GM19099 (cell line): Measurements from ENCODE around the gene ATP8A2.

Experiments
- POLR2A ChIP-seq: IDR thresholded peaks from 3 replicates; pipeline ENCODE4 v1.6.1; 2011; ENCODE audit warnings: low read depth; ENCODE audit not compliant: insufficient read length; ENCODE audit errors: extremely low read depth

Gene ATP8A2

DNA sequence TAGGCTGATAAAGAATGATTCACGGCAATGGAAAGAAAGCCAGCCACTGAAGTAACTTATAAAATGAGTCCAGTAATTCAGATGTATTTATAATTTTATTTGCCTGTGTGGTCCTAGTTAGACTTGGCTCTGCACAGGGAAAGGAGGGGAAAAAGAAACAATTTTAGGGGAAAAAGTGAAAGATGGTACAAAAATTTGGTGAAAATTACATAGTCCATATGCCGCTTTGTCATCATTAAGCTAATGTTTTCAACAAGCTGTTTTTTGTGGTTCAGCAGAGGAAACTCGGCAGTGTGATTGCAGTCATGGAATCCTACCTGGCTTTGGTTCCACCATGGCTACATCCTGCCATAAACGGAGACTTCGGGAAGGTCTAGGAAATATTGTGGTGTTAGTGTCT is 301.9 kb downstream of the ATP8A2 start:
- TF ChIP-seq POLR2A: no peak

DNA sequence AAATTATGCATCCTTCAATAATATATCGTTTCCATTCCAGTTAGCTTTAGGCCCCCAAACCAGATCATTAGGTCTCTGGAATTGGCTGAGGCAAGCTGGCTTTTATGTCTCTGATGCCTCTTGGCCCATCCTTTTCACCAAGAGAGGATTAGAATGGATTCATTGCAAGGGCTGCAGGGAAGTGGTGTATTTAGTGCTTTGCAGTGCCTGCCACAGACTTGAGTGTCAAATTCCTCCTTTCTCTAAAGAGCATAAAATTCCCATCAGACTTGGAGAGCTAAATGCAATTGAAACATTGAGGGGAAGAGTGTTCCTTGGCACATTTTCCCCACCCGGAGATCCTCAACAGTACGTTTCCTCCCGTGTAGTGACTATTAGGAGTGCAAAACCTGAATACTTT is 302.6 kb downstream of the ATP8A2 start:
- no peak for TF ChIP-seq POLR2A

DNA sequence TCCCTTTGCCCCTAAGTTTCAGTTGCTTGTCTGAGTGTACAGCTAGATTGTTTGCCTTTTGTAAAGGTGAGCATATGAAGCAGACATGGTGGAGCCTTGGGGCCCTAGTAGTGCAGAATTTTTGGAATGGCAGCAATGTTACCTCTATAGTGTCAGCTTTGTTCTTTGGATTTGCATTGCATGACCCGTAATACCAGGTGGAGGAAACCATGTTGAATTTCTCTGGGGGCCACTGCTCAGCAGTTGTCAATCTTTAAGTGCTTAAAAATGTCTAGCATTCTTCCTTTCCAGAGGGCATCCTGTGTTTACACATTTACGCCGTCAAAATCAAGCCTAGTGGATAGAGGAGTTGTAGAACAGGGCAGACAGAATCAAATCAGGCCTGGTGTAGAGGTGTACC is 303.3 kb downstream of the ATP8A2 start:
- TF ChIP-seq POLR2A: no peak

DNA sequence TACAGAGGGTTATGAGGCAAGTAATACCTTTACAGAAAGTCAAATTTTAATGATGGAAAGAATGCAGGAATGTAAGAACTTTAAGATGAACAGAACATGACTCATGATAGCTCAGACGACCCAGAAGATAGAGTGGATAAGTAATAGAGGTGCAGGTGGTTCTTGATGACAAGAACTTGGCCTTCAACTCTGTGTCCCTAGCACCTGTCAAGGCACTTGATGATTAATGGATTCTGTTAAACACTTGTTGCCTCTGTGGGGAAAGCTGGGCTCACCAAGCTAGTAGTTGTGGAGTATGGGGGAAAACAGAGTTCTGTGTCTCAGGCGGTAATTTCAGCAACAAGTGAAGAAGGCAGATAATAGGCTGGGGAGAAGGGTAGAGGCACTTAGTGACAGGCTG is 306.2 kb downstream of the ATP8A2 start:
- no peak for TF ChIP-seq POLR2A

DNA sequence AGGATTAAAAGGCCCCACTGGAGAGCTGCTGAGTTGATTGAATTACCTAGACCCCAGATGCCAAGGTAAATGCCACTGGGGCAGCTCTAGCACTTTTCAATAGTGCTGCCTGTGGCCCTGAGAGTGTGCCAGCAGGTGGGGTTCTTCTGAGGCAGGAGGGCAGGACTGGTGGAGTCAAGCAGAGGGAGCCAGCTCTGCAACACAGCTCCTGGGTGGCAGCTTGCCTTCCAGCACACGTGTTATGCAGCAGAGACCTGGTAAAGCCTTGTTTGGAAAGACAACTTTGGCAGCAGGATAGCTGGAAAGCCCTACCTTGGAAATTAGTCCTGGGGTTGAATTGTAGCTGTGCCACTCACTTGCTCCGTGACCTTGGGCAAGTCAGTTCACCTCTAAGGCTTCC is 306.6 kb downstream of the ATP8A2 start:
- no peak for TF ChIP-seq POLR2A

DNA sequence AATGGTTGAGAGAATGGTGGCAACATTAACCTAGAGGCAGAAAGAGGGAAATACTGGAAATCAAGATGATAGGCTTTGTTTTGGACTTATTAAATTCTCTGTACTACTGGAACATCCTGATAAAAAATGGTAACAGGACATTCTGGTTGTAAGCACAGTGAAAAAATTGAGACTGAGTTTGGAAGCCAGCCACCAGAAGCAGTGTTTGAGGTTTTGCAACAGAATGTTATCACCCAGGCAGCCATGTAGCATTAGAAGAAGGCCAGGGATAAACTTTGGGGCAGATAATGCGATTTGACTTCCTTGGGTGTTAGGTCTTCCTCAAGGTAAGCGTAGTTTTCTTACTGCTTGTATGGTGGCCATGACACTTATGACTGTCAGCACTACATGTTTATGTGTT is 307.4 kb downstream of the ATP8A2 start:
- TF ChIP-seq POLR2A: no peak

DNA sequence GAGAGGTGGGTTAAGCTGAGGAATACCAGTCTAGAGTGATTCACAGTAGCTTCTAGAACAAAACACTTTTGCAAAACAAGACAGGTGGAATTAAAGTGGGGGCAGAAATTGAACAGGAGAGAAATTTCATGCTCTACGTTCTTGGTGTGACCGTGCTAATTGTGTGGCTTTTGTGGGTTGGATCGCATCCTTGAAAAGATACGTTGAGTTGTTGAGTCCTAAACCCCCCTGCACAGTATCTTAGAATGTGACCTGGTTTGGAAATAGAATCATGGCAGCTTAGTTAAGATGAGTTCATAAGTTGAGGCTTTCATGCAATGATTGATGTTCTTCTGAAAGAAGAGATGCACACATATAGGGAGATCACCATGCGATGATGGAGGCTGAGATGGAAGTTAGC is 308.2 kb downstream of the ATP8A2 start:
- no peak for TF ChIP-seq POLR2A

DNA sequence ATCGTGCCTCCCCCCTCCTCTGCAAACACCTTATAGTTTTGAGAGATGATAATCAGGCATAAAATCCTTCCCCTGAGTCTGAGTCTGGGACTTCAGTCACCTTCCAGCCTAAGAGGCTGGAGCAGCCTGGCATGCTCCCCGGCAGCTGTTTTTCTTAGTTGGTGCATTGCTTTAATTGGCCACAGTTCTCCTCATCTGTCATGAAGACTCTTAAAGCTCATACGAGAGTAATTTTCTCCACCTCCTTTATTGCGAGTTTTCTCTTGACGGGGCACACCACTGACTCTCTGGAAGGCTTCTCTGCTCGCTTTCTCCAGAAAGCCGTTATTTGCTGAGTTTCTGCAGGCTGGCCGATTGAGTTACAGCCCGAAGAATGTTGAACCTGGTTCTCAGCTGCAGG is 310.5 kb downstream of the ATP8A2 start:
- TF ChIP-seq POLR2A: no peak

DNA sequence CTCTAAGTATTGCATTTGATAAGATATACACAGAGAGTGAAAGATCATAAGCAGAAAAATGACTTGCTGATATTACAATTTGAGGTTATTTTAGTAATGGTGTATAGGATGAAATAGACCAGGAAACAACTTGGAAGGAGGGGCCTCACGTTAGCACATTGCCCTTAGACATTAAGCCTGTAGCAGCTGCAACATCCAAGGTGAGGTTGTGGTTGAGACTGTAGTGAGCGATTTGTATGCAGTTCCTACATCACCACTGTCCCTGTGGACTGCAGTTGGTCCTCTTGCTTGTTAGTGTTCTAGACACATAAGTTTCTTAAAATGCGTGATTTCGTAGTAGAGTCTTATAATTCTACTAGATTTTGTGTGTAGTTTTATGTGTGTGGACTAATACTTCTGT is 311.3 kb downstream of the ATP8A2 start:
- TF ChIP-seq POLR2A: no peak

DNA sequence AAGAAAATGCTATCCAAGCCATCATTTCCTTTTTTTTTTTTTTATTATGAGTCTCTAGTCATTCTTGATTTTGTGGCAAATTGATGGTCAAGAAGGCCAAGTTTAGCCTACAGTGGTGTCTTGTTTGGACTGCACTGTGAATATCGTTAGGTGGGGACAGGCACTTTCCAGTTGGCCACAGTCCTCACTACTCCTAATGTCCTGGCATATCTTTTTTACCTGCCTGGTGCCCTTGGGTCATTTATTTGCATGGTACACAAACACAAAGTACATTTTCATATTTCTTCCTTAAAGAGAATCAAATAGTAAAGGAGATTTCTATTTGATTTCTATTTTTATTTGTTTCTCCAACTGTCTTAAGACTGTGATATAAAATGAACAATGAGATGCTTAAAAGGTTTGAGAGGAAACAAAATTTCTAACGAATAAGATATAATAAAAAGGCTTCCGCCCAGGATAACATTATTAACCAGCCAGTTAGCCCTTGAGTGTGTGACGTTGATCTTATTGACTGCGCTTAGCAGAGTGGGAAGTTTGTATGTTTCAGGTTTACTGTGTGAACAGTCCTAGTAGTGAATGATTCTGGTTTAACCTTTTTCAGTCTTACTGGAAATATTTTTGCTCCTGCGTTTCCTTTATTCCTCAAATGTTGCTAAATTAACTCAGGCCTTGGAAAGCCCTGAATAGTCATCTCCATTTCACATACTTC is 312.0 kb downstream of the ATP8A2 start:
- no peak for TF ChIP-seq POLR2A

DNA sequence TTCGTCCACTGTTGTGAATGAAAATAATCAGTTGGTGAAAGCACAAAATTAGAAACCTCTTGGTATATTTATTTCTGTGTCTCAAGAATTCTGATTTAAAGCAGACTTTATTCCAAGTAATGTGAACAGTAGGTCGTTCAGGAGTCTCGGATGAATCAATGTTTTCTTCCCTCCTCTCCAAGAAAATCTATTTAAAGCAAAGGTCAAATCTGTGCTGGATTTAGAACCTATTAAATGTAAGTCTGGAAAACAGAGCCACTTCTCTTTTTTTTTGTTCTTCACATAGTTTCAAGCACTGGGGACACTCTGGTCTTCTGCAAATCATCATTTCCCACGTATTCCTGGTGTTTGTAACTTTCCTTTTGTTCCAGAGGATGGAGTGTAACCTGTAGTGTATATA is 312.7 kb downstream of the ATP8A2 start:
- TF ChIP-seq POLR2A: no peak

DNA sequence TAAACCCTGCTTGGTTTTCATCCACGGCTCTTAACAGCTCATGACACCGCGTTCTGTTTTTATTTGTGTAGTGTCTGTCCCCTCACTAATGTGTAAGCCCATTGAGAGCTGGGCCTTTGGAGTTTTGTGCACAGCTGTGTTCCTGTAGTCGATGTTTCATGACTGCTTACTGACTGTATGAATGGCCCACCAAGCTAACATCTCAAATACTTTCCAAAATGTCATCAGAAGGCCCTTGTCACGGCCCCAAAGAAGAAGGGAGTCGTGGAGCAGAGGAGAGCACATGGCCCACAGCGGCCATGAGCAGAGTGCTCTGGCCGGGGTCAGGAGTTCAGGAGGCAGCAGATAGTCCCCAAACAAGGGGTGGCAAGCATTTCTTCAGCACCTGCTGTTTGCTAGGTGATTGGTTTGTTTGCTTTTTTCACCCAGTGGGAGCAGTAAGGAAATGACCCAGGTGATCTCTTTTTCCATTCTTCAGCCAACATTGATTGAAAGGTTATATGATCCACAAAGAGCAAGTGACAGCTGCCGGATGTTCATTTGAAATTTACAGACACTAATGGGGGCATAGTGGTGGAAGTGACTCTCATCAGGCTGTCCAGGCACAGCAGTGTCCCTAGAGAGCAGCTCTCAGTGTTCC is 315.2 kb downstream of the ATP8A2 start:
- no peak for TF ChIP-seq POLR2A

DNA sequence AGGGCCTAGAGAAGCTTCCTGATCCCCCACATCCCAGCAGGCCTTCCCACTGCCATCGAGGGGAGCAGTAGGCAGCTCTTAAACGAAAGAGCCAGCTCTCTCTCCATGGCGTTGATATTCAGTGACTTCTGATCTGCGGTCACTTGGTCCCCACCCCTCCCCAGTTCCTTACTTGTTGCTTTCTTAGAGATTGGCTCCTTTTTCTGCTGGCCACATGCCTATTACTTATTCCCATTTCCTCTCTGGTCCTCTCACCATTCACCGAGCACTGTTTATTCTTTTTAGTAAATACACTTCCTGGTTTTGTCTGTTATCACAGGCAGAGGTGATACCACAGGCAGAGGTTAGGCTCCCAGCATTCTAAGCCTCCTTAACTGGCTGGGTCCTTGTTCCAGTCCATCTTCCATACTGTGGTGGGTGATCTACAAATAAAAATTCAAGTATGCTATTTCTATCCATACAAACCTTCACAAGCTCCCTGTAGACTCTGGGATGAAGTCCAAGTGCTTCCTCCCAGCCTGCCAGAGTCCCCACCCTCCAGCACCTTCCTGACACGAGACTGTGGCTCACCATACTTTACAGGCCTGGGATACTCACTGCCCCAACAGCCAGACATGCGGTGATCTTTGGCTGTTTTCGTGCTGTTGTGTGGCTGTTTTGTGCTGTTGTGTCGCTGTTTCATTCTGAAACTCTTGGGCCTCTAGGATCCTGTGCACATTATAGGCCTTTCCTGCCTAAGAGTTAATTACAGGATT is 315.9 kb downstream of the ATP8A2 start:
- no peak for TF ChIP-seq POLR2A

DNA sequence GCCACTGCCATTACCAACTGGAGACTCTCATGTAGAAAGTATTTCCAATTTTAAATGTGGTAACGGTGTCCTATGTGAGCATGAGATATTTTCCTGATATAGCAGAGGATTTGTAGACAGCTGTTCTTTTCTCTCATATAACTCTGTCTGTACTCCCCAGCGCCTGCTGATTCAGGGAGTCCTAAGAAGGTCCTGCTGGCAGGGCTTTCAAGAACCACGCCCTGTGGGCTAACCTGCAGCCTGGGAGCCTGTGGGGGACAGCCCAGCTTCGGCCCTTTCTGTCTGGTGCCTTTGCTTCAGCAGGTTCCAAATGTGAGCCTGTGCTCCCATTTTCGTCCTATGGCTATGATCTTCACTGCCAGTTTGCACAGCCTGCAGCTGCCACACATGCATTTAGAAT is 316.8 kb downstream of the ATP8A2 start:
- no peak for TF ChIP-seq POLR2A

DNA sequence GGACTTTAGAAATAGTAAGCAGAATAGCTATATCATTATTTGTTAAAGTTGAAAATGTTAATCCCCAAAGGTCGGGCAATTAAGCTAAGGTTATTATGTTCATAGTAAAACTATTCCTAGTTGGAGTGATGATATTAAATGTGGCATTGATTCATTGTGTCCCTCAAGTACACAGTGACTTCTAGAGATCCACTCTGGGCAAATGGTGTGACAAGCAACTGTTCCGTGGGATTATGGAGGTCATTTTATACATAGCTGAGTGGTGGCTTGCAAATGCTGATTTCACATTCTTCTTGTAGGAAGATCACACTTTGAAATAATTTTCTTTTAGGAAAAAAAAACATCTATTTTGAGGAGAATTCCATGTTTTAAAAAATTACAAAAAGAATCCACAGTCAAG is 317.8 kb downstream of the ATP8A2 start:
- TF ChIP-seq POLR2A: no peak

DNA sequence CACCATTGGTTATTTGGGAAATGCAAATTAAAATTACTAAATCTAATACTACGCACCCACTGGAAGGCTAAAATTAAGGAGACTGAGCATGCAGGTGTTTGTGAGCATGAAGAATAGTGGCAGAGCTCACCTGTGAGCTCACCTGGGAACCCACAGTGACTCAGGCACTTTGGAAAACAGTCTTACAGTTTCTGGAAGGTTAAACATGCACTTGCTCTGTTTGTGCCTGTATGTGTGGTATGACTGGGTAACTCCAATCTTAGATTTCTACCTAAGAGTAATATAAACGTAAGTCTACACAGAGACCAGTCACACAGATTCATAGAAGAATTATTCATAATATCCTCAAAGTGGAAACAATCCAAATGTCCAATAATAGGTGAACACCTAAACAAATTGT is 318.8 kb downstream of the ATP8A2 start:
- TF ChIP-seq POLR2A: no peak
